GM18505 (cell line): ENCODE measurements around the gene IQGAP3.

Source experiments
- ATAC-seq: cut with Tn5 transposase; IDR thresholded peaks from one replicate; pipeline ENCODE4 v1.9.1; 2021; ENCODE audit not compliant: unreplicated experiment
- POLR2A ChIP-seq: IDR thresholded peaks from 4 replicates; pipeline ENCODE4 v1.6.1; 2011; ENCODE audit warnings: borderline replicate concordance; ENCODE audit not compliant: insufficient read depth, insufficient read length; ENCODE audit errors: extremely low read depth

Gene IQGAP3

DNA sequence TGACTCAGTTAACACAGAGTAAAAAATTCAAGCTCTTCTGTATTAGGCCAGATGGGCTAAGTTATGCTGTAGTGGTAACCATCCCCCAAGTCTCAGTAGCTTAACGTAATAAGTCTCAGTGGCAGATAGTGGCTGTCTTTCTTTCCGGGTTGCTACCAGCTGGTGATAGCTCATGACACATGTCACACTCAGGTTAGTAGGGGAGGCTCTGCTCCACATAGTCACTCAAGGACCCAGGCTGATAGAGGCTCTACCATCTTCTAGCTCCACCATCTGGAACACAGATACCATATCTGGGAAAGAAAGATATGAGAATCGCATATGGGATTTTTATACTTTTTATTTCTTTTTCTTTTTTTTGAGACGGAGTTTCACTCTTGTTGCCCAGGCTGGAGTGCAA lies 55.5 kb downstream of the IQGAP3 start:
- ATAC-seq = no peak
- TF ChIP-seq POLR2A = no peak

DNA sequence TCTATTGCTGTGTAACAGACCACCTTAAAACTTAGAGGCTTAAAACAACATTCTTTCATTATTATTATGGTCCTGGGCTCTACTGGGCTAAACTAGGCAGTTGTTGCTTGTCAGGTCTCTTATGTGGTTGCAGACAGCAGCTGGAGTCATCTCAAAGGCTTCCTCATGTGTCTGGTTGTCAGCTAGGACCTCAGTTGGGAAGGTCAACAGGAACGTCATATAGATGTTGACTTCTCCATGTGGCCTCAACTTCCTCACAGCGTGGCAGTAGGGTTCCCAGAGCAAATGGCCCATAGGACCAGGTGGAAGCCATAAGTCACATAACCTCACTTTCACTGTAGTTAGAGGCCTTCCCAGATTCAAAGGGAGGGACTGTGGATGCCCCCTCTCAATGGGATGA lies 56.4 kb downstream of the IQGAP3 start:
- TF ChIP-seq POLR2A = no peak
- no peak for ATAC-seq

DNA sequence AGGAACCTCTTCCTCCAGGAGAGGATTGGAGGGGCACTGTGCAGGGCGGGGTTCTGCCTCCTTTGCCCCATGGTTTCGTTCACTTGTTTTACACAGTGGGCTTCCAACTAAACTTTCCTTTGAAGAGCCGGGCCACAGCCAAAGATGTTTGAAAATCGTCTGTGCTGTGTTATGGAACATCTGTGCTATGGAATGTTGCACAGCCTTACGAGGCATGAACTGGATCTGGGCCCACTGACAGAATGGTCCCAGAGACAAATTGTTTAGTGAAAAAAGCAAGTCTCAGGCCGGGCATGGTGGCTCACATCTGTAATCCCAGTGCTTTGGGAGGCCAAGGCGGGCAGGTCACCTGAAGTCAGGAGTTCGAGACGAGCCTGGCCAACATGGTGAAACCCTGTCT lies 59.2 kb downstream of the IQGAP3 start:
- no peak for TF ChIP-seq POLR2A
- no peak for ATAC-seq

DNA sequence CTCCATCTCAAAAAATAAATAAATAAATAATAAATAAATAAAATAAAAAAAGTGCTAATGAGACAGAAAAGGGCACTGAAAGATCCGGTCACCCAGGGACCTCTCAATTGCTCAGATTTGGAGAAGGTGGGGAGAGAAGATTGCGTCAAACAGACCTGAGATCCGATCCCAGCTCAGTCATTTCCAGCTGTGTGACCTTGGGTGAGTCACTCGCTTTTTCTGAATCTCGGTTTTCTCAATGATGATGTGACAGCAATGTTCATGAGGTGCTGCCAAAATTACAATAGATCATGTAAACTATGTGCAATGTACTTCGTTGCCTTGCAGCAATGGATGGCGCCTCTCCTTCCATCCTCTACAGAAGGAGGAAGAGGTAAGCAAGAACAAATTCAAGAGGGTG lies 60.7 kb downstream of the IQGAP3 start:
- TF ChIP-seq POLR2A = no peak
- ATAC-seq = no peak

DNA sequence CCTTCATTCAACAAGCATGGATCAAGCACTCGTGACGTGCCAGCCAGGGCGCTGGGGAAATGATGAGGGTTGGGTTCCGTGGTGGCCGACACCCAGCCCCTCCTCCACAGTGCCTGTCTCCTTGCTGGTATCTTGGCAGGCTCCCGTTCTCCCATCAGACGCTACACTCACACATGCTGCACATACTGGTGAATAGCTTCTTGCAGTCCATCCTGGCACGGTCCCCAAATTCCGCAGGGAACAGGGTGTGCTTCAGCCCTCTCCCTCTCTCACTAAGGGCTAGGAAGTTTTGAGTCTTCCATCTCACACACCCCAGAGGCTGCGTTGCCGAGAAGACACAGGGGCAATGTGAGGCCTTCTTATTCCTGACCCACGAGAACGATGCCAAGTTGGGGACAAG lies 61.7 kb downstream of the IQGAP3 start:
- ATAC-seq = no peak

DNA sequence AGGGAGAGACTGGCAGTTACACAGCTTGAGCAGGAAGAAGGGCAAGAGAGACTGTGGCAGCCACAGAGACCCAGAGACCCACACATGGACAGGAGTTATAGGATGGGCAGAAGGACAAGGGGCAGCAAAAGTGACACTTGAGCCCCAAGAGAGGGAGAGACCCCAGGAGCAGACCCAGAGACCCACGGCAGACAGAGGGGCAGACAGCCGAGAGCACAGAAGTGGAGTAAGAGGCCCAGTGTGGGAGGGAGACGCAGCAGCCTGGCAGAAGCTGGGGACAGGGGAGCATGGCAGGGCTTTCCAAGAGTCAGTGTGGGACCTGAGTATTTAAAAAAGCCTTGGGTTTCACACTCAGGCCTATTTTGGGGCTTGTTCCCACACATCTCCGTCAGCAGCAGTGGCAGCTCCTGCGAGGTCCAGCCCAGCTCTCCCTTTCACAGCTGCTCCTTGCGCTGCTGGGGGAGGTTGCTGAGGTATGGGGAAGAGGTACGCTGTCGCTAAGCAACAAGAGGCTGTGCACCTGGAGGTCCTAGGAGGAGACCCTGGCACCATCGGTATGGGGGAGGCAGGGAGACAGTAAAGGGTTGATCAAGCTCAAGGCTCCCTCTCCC lies 62.8 kb downstream of the IQGAP3 start:
- TF ChIP-seq POLR2A = no peak
- ATAC-seq = no peak

More for the DNA sequence above, 61.7 kb downstream of the IQGAP3 start:
- TF ChIP-seq POLR2A = no peak

DNA sequence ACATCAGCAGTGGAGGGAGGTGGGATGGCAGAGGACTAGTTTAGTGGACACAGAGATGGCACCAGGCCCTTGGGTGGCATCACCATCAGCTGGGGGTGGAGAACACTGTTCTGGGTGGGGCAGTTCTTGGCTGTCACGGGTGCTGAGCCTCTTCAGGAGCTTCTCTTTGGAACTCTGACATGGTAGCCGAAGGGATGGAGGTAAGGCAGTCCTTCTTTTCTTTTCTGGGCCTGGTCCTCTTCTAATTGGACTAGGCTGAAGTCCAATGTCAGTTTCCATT lies 63.5 kb downstream of the IQGAP3 start:
- no peak for ATAC-seq
- no peak for TF ChIP-seq POLR2A

DNA sequence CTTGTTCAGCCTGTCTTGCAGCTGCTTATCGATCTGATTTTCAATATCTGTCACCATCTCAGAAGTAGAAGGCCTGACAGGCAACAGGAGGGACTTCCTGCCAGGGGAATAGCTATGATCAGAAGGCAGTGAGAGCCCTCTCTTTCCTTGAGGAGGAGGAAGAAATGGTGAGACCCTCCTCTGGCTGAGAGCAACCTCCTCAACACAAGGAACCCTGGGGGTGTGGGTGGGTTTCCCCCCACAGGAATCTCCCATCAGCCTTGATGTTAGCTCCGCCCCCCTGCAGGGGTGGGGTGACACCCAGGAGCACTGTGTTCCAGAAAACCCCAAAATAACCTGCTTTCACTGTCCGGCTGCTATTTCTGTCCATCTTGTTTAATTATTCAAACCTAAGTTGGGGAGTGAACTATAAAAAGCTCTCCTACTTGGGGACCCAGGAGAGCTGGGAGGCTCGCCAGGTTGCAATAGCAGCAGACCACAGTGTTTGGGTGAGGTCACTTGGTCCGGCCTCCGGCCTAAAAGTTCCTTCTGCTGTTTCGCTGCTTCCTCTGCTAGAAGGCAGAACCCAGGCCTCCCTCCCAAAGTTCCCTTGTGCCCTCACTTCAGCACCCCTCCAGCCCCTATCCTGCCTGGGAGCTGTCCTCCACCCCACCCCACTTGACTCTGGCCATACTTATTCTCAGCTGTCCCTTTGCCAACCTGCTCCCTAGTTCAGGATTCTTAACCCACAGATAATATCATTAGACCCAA lies 64.0 kb downstream of the IQGAP3 start:
- no peak for ATAC-seq
- peak; percentile 58 for TF ChIP-seq POLR2A

DNA sequence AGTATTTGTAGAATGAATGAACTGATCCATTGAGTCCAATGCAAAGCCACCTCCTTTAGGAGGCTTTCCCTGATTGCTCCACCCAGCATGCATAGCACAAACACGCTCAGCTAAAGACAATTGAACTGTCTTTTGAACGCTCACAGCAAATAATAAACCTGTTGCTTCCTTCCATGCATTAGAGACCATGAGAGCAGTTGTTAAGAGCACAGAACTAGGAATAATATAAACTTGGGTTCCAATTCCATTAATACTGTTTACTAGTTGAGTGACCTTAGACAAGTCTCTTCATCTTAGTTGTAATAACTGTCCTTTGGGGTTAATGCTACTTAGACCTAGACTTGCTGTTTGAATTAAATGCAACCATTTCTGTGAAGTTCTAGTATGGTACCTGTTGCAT lies 65.9 kb downstream of the IQGAP3 start:
- no peak for TF ChIP-seq POLR2A
- no peak for ATAC-seq

DNA sequence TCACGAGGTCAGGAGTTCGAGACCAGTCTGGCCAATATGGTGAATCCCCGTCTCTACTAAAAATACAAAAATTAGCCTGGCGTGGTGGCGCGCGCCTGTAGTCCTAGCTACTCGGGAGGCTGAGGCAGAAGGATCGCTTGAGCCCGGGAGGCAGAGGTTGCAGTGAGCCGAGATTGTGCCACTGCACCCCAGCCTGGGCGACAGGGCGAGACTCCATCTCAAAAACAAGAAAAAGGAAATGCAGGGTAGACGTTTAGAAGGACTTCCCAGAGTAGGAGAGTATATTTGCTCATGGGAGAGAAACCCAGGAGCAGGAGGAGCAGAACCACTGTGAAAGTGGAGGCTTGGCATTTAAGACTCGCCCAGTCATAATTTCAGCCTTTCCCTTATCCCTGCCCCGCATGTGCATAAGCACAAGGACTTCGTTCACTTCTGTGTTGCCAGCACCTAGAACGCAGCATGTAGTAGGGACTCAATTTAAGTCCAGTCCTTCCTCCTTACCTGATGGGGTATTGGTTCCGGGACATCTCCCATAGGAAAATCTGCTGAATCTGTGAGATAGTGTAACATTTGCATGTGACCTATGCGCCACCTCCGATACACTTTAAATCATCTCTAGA lies 66.6 kb downstream of the IQGAP3 start:
- TF ChIP-seq POLR2A = no peak

DNA sequence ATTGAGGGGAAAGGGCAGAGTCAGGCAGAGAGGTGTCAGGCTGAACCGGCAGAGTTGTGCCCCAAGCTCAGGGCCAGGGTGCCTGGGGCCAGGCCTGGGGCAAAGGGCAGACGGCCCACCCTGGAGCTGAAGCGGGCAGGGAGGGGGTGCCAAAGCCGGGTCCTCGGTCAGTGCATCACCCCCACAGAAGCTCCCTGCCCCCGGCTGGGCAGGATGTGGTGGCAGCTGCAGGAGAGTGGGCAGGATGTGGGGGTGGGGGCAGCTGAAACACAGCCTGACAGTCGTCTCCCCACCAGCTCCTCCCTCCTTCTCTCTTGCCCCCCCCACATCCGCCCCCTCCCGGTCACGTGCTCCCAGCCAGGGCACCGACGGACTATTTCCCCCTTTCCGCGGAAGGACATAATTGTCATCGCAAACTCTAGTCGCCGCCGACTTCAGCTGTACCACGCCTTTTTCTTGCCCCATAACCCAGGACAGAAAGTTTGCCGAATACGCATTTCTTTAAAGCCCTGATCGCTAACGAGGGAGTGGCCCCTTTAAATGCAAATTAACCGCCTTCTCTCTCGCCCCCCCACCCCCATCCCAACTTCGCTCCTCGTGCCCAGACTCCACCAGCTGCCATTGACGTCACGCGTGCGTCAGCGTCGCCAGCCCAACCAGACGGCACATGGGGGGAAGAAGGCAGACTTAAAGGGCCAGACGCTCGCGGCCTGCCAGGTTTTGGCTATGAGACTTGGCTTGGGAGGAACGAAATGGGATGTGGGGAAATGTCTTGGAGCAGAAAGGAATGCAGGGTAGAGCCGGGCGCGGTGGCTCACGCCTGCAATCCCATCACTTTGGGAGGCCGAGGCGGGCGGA lies 67.3 kb downstream of the IQGAP3 start:
- peak; percentile 48 for TF ChIP-seq POLR2A
- ATAC-seq = peak; percentile 40

More for the DNA sequence above, 66.6 kb downstream of the IQGAP3 start:
- ATAC-seq = no peak

DNA sequence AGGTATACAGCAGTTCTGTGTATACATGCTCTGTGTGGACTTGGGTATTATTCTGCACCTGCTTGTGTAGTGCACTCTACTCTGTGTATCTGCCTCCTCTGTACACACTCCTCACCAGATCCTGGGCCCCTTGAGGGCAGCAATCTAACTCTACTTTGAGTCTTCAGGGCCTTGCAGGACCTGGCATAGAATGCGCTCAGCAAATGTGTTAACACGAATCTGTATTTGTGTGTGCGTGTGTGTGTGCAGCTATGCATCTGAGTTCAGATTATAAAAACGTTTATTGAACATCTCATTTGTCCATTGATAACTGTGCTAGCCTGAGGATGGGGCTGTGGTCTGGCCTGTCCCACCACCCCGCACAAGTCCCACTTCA lies 67.9 kb downstream of the IQGAP3 start:
- ATAC-seq = no peak

DNA sequence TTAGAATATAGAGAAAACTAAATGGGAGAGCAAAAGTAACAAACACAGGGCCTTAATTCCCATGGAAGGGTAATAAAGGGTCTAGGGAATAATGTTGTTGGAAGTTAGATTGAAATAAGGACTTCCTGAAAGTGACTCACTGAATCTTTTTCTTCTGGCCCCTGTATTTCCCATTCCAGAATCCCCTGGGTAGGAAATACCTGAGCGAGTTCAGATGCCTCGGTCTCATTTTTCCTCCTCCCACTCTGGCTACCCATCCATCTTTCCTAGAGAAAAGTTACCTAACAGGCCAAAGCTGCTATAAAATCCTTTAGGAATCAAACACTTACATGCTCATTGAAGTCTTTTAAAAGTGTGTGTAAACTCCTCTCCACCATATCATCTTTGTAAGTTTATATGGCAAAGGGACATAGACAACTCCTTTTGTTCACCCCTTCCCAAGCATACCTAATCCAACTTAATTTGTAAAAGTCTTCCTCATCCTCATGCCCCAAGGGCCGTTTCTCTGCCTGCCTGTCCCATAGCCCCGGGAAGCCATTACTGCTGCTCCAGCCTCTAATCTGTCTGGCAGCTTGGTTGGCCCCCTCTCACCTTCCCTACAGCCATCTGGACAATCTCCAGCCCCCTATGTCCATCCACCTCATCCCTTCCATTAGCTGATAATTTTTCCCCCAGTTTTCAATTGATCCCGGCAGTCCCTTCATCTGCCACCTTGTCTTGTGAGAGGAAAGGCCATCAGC lies 68.5 kb downstream of the IQGAP3 start:
- ATAC-seq = no peak
- no peak for TF ChIP-seq POLR2A

More for the DNA sequence above, 67.9 kb downstream of the IQGAP3 start:
- peak; percentile 3 for TF ChIP-seq POLR2A
